HG03575 (cell line): ENCODE results near the gene RIMS1.

Source experiments
- ATAC-seq: cut with Tn5 transposase; IDR thresholded peaks from one replicate; pipeline ENCODE4 v1.9.1; 2021; ENCODE audit not compliant: unreplicated experiment, insufficient number of reproducible peaks, low FRiP score; ENCODE audit errors: extremely low read depth

The RIMS1 gene

GRCh38 chr6:72080260-72080941, 194.1 kb downstream of the RIMS1 start:
- no peak for ATAC-seq

- no peak for ATAC-seq
Measured at GRCh38 chr6:72081871-72082270, 195.5 kb downstream of the RIMS1 start.

- no peak for ATAC-seq
Measured at GRCh38 chr6:72083976-72084375, 197.6 kb downstream of the RIMS1 start.

GRCh38 chr6:72084992-72085569, 198.7 kb downstream of the RIMS1 start:
- ATAC-seq = no peak

GRCh38 chr6:72094506-72094905, 208.2 kb downstream of the RIMS1 start:
- ATAC-seq = no peak

GRCh38 chr6:72102561-72102960, 216.2 kb downstream of the RIMS1 start:
- no peak for ATAC-seq

GRCh38 chr6:72111611-72112010, 225.3 kb downstream of the RIMS1 start:
- ATAC-seq = no peak

GRCh38 chr6:72130327-72130726, 244.0 kb downstream of the RIMS1 start:
- ATAC-seq = no peak

- no peak for ATAC-seq
Measured at GRCh38 chr6:72132427-72132826, 246.1 kb downstream of the RIMS1 start.

GRCh38 chr6:72132851-72133250, 246.5 kb downstream of the RIMS1 start:
- no peak for ATAC-seq

GRCh38 chr6:72133324-72133723, 247.0 kb downstream of the RIMS1 start:
- no peak for ATAC-seq

- ATAC-seq = no peak
Measured at GRCh38 chr6:72140795-72141194, 254.4 kb downstream of the RIMS1 start.

- no peak for ATAC-seq
Measured at GRCh38 chr6:72149715-72150114, 263.4 kb downstream of the RIMS1 start.

GRCh38 chr6:72151742-72152141, 265.4 kb downstream of the RIMS1 start:
- ATAC-seq = no peak

- no peak for ATAC-seq
Measured at GRCh38 chr6:72175916-72176315, 289.6 kb downstream of the RIMS1 start.

GRCh38 chr6:72182337-72183246, 296.2 kb downstream of the RIMS1 start:
- no peak for ATAC-seq

- ATAC-seq = no peak
Measured at GRCh38 chr6:72203983-72204382, 317.6 kb downstream of the RIMS1 start.

GRCh38 chr6:72205500-72205899, 319.1 kb downstream of the RIMS1 start:
- ATAC-seq = no peak

- ATAC-seq = no peak
Measured at GRCh38 chr6:72206606-72207005, 320.3 kb downstream of the RIMS1 start.

GRCh38 chr6:72212686-72213085, 326.3 kb downstream of the RIMS1 start:
- ATAC-seq = no peak
